ENCODE data around the gene ZNF529.

- TF ChIP-seq POLR2A (IDR thresholded peaks at IDR 0.05) (no peak), EP300 (IDR thresholded peaks at IDR 0.05) (no peak)
Measured at GRCh38 chr19:36605877-36606478, 32.9 kb upstream of the ZNF529 start.

Data from sigmoid colon (tissue), 4 donors.